HepG2 (cell line): ENCODE measurements around the gene PHAX. TPM values are rescaled to one million over a fixed set of nuclear protein-coding genes. Genes with fewer than 3 reads are reported as not detected.

Experiments
- ATAC-seq: fragments of 200-7000 bp; cut with Tn5 transposase; 3 replicates; pipeline ENCODE4 v1.9.1; 2020; ENCODE audit warnings: mild to moderate bottlenecking, moderate library complexity
- BruUV-seq: library from RNA; stranded (reverse); fragments of 400-500 nt; replicated peaks from 2 replicates; lab custom pipeline; 2021; lab: Mats Ljungman, UMichigan
- CTCF ChIA-PET: fragments of 300-600 bp; formaldehyde crosslinking; extraction: SDS; loops from one replicate; lab custom pipeline; 2021; ENCODE audit warnings: low total read pairs, inconsistent platforms, low intra/inter-chr PET ratio; lab: Yijun Ruan, JAX
- POLR2A ChIA-PET: fragments of 350-600 bp; sonication (Branson Sonifier 250); formaldehyde crosslinking; loops from one replicate; lab custom pipeline; 2020; ENCODE audit warnings: antibody characterized with exemption, inconsistent platforms; lab: Yijun Ruan, JAX
- DNase-seq: peaks from one replicate; pipeline ENCODE4 v3.0.0-alpha.2; 2015; ENCODE audit warnings: low spot score
- FAIRE-seq: peaks from 3 replicates; lab custom pipeline; 2011; peaks lifted over from hg19 to GRCh38; lab: Jason Lieb, UNC
- H2AFZ ChIP-seq: one replicate; pipeline ENCODE4 v1.6.1; 2011; ENCODE audit warnings: low read length, inconsistent platforms
- H3K27ac ChIP-seq: fragments of 300-600 bp; 3 replicates; pipeline ENCODE4 v1.8.0; 2011; ENCODE audit warnings: mixed run types, mild to moderate bottlenecking, mixed read lengths, low read length, inconsistent platforms; ENCODE audit not compliant: insufficient read depth; ENCODE audit errors: extremely low read length
- H3K27me3 ChIP-seq, 2 experiments: fragments of 200-600 bp in 1 of 2; 2 replicates in 1 of 2; 3 replicates in 1 of 2; pipeline versions ENCODE4 v1.6.0 to v1.8.0; 2011; ENCODE audit warnings: low read length in 2 of 2, mild to moderate bottlenecking in 2 of 2, moderate library complexity in 2 of 2, inconsistent platforms in 1 of 2; ENCODE audit not compliant: insufficient read depth in 2 of 2, control insufficient read depth in 1 of 2
- H3K36me3 ChIP-seq, 2 experiments: fragments of 200-600 bp in 1 of 2; replicated peaks in 1 of 2; 2 replicates in 1 of 2; 3 replicates in 1 of 2; pipeline versions ENCODE4 v1.5.1 to v1.8.0; 2011; ENCODE audit warnings: low read length in 2 of 2, inconsistent platforms in 1 of 2; ENCODE audit not compliant: insufficient read depth in 2 of 2, control insufficient read depth in 1 of 2
- H3K4me1 ChIP-seq: 2 replicates; pipeline ENCODE4 v1.5.1; 2012; ENCODE audit warnings: low read length, inconsistent platforms; ENCODE audit not compliant: insufficient read depth
- H3K4me2 ChIP-seq: 2 replicates; pipeline ENCODE4 v1.6.0; 2011; ENCODE audit warnings: low read depth, low read length, inconsistent platforms
- H3K4me3 ChIP-seq, 3 experiments: fragments of 200-600 bp in 1 of 3; sonication (generic), shearing (Covaris generic) in 1 of 3; replicated peaks in 1 of 3; 2 replicates each; pipeline ENCODE4 v1.5.1; 2011 to 2016; ENCODE audit warnings: low read length in 3 of 3, inconsistent platforms in 2 of 3, low read depth in 2 of 3, mild to moderate bottlenecking in 2 of 3, control low read depth in 1 of 3, mixed read lengths in 1 of 3; ENCODE audit not compliant: insufficient read depth in 1 of 3
- H3K79me2 ChIP-seq: one replicate; pipeline ENCODE4 v1.6.1; 2011; ENCODE audit warnings: low read length, inconsistent platforms; ENCODE audit not compliant: insufficient read depth
- H3K9ac ChIP-seq: 2 replicates; pipeline ENCODE4 v1.6.0; 2011; ENCODE audit warnings: mild to moderate bottlenecking, low read depth, low read length, inconsistent platforms; ENCODE audit not compliant: insufficient read depth
- H3K9me3 ChIP-seq: 2 replicates; pipeline ENCODE4 v1.5.1; 2012; ENCODE audit warnings: mild to moderate bottlenecking, low read length
- H4K20me1 ChIP-seq: 2 replicates; pipeline ENCODE4 v1.6.0; 2011; ENCODE audit warnings: inconsistent platforms, mild to moderate bottlenecking, low read length, moderate library complexity; ENCODE audit not compliant: insufficient read depth
- HDAC1 ChIP-seq: sonication (generic); formaldehyde crosslinking; IDR thresholded peaks from 2 replicates; pipeline ENCODE4 v1.5.1; 2020; ENCODE audit warnings: mild to moderate bottlenecking, missing genetic modification reagents
- ZNF546 ChIP-seq: sonication (generic); formaldehyde crosslinking; conservative IDR thresholded peaks from 2 replicates; pipeline ENCODE4 v1.8.1; 2023; ENCODE audit warnings: mild to moderate bottlenecking, missing genetic modification reagents
- ZNF570 ChIP-seq: sonication (generic); formaldehyde crosslinking; IDR thresholded peaks from 2 replicates; pipeline ENCODE4 v1.4.0; 2020; ENCODE audit warnings: mild to moderate bottlenecking, missing genetic modification reagents, borderline replicate concordance
- WGBS: methylation state at CpG from one replicate; pipeline ENCODE4 v1.1.6; 2017; ENCODE audit warnings: low lambda C conversion rate; 5-methylcytosine and 5-hydroxymethylcytosine counted together
- in situ Hi-C: cut with HindIII; loops from 2 replicates; pipeline ENCODE4 v1.10.0; 2017; ENCODE audit warnings: low pct_unique_long_range_greater_than_20kb; ENCODE audit not compliant: extremely low pct_ligation_motif_present
- intact Hi-C: fragments of 100-400 bp; cut with micrococcal nuclease; formaldehyde crosslinking; loops from one replicate; pipeline ENCODE4 v1.10.0; 2022; ENCODE audit not compliant: unreplicated experiment
- polyA plus RNA-seq, 8 experiments: library from polyadenylated mRNA; depleted of rRNA in 3 of 8; stranded (reverse) in 7 of 8; unstranded in 1 of 8; fragments of >200 nt; fragmentation: Illumina TruSeq in 4 of 8; extraction: Trizol in 4 of 8; gene quantifications; 2 replicates each; pipeline versions ENCODE4 v1.2.1 to v1.2.3, GENCODE V29; 2011 to 2016; ENCODE audit warnings: low read depth in 4 of 8, missing spikeins in 1 of 8, mixed read lengths in 1 of 8; ENCODE audit not compliant: insufficient read depth in 1 of 8
- total RNA-seq, 5 experiments: library from RNA; depleted of rRNA; stranded (reverse); fragments of >200 nt; fragmentation: Illumina TruSeq; extraction: Trizol; gene quantifications; 2 replicates each; pipeline ENCODE4 v1.2.3, GENCODE V29; 2016; ENCODE audit warnings: low read depth in 1 of 5
- TF ChIP-seq, protein P1 (sequence below): sonication (generic); formaldehyde crosslinking; conservative IDR thresholded peaks from 2 replicates; pipeline ENCODE4 v1.8.1; 2023; ENCODE audit warnings: missing genetic modification reagents

The PHAX gene
- total and polyA plus RNA-seq, 2 of the 13 experiments (the other 11 are each of a cell fraction or from before 2014, with no cell fraction given): 20.0 to 59.7 TPM

DNA sequence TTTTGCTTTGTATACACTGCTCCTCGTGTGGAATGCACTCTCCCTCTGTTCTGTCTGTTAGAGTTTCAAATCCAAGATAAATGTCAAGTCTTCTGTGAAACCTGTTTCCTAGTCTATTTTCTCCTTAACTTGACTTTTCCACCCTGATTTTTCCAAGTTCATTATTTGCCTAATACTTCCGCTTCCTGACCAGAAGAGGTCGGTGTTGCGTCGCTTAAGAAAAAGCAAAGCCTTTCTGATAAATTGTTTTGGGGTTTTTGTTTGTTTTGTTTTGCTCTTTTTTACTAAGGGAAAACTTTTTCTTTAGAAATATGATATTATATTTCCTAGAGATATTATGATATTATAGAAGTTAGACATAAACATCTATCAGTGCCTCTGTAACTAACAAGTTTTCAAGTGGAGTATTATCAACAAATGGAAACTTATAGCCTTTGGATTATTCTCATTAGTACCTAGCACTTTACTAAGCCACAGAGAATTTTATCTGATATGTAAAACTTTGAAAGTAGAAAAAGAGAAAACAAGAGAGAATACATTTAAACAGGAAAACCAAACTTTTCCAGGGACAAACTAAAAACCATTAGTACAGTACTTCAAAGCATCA, 55.8 kb downstream of the PHAX start (continued):
- TF ChIP-seq ZNF546 (CRISPR knock-in tag): no peak

DNA sequence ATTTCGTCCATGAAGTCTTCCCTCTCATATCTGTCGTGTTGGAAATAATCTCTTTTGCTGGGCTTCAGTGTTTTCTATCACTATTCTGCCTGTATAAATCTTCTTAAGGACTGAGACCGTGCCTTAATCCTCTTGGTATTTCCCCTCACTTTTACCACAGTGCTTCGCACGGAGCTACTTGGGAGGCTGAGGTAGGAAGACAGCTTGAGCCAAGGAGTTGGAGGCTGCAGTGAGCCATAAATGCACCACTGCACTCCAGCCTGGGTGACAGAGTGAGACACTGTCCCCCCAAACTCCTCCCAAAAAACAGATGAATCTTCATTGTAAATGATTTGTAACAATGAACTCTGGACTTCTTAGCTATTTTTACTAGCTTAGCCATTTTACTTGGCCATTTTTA, 57.8 kb downstream of the PHAX start:
- H3K4me1 ChIP-seq: peaks cover 34% of the 10 kb centered on the region
- ATAC-seq: no peak

More for the DNA sequence above, 57.8 kb downstream of the PHAX start:
- no TSS peak for BruUV-seq
- Histone ChIP-seq H3K9ac (no peak overlapping the region), H3K9me3 (no peaks in the 10 kb centered on the region), H3K79me2 (no peaks in the 10 kb centered on the region), H3K27me3 (no peaks in the 10 kb centered on the region), H3K36me3 (no peaks in the 10 kb centered on the region), H3K27ac (no peak overlapping the region), H4K20me1 (no peaks in the 10 kb centered on the region), H2AFZ (no peak overlapping the region), H3K4me3 (no peak overlapping the region), H3K4me2 (peak overlapping the region; percentile 10; the same call in 1 of the 2 replicates)
- in situ Hi-C loops: loop anchor here (10.0 to 25.0 kb wide), 3 partner anchors 146 to 656 kb away; partner anchors contain the start of gene MARCHF3
- DNase-seq (no peak), FAIRE-seq (no peak)
- 27% methylated on average over 5 of the region's 5 CpGs for WGBS
- ChIA-PET POLR2A (interaction anchor here (1.6 kb wide), 1 partner anchor 119 kb away, joined by 5 read pairs; no protein-coding TSS in a partner anchor), CTCF (no interaction called here)
- intact Hi-C loops: loop anchor here (5.0 kb wide), 1 partner anchor 654 kb away; no protein-coding TSS in a partner anchor
- TF ChIP-seq HDAC1 (CRISPR knock-in tag): no peak
- TF ChIP-seq, protein P1, sequence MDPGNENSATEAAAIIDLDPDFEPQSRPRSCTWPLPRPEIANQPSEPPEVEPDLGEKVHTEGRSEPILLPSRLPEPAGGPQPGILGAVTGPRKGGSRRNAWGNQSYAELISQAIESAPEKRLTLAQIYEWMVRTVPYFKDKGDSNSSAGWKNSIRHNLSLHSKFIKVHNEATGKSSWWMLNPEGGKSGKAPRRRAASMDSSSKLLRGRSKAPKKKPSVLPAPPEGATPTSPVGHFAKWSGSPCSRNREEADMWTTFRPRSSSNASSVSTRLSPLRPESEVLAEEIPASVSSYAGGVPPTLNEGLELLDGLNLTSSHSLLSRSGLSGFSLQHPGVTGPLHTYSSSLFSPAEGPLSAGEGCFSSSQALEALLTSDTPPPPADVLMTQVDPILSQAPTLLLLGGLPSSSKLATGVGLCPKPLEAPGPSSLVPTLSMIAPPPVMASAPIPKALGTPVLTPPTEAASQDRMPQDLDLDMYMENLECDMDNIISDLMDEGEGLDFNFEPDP (CRISPR knock-in tag): 0 out of 2 replicates have a peak, but pooled peaks have one; percentile 31
- TF ChIP-seq ZNF570 (CRISPR knock-in tag): no peak
- TF ChIP-seq, all 625 proteins: peak for 1
